DOHH2 (cell line): ENCODE results near the gene ARID1B.

ENCODE experiments used
- H3F3A ChIP-seq: fragments of 200-600 bp; sonication (generic), shearing (Covaris generic); 2 replicates; pipeline ENCODE4 v1.6.0; 2016; ENCODE audit warnings: antibody characterized with exemption, mild to moderate bottlenecking; ENCODE audit not compliant: control insufficient read depth, insufficient read depth
- H3K27ac ChIP-seq: fragments of 200-600 bp; sonication (generic); 2 replicates; pipeline ENCODE4 v1.5.1; 2014; ENCODE audit warnings: low read depth, mild to moderate bottlenecking, low read length, moderate library complexity
- H3K27me3 ChIP-seq: fragments of 200-600 bp; sonication (generic); 2 replicates; pipeline ENCODE4 v1.6.1; 2014; ENCODE audit warnings: mild to moderate bottlenecking, low read length, mixed read lengths; ENCODE audit not compliant: control insufficient read depth
- H3K36me3 ChIP-seq: fragments of 200-600 bp; sonication (generic); 2 replicates; pipeline ENCODE4 v1.6.1; 2014; ENCODE audit warnings: mild to moderate bottlenecking, low read length, moderate library complexity, mixed read lengths; ENCODE audit not compliant: control insufficient read depth
- H3K4me1 ChIP-seq: fragments of 200-600 bp; sonication (generic); 2 replicates; pipeline ENCODE4 v1.6.1; 2014; ENCODE audit warnings: mild to moderate bottlenecking, low read length, mixed read lengths; ENCODE audit not compliant: control insufficient read depth
- H3K4me2 ChIP-seq: fragments of 200-600 bp; sonication (generic); 2 replicates; pipeline ENCODE4 v1.6.0; 2014; ENCODE audit warnings: mild to moderate bottlenecking, low read length, moderate library complexity
- H3K4me3 ChIP-seq: fragments of 200-600 bp; sonication (generic); 2 replicates; pipeline ENCODE4 v1.5.1; 2014; ENCODE audit warnings: mild to moderate bottlenecking, low read length, mixed read lengths
- H3K79me2 ChIP-seq: fragments of 200-600 bp; sonication (generic); 2 replicates; pipeline ENCODE4 v1.6.1; 2014; ENCODE audit warnings: mild to moderate bottlenecking, low read length, mixed read lengths; ENCODE audit not compliant: control insufficient read depth
- H3K9me2 ChIP-seq: fragments of 200-600 bp; sonication (generic); replicated peaks from 2 replicates; pipeline ENCODE4 v1.6.1; 2014; ENCODE audit warnings: mild to moderate bottlenecking, low read length, mixed read lengths; ENCODE audit not compliant: control insufficient read depth
- H3K9me3 ChIP-seq: fragments of 200-600 bp; sonication (generic); 2 replicates; pipeline ENCODE4 v1.6.1; 2014; ENCODE audit warnings: antibody characterized with exemption, low read length, mixed read lengths; ENCODE audit not compliant: control insufficient read depth, insufficient read depth
- H4K20me1 ChIP-seq: fragments of 200-600 bp; sonication (generic); 2 replicates; pipeline ENCODE4 v1.6.0; 2014; ENCODE audit warnings: low read depth, mild to moderate bottlenecking, antibody characterized with exemption, low read length, moderate library complexity; ENCODE audit not compliant: control insufficient read depth, insufficient read depth
- EZH2phosphoT487 ChIP-seq: fragments of 200-600 bp; sonication (generic); IDR thresholded peaks from 2 replicates; pipeline ENCODE4 v1.6.1; 2017; ENCODE audit warnings: borderline replicate concordance, mild to moderate bottlenecking, antibody characterized with exemption, low read length, moderate library complexity, mixed read lengths
- TF ChIP-seq, protein P1 (sequence below): fragments of 200-600 bp; sonication (generic); IDR thresholded peaks from one replicate; pipeline ENCODE4 v1.5.1; 2014; ENCODE audit warnings: antibody characterized with exemption, mild to moderate bottlenecking, low read depth, low read length; ENCODE audit not compliant: poor library complexity, severe bottlenecking

ARID1B gene

DNA sequence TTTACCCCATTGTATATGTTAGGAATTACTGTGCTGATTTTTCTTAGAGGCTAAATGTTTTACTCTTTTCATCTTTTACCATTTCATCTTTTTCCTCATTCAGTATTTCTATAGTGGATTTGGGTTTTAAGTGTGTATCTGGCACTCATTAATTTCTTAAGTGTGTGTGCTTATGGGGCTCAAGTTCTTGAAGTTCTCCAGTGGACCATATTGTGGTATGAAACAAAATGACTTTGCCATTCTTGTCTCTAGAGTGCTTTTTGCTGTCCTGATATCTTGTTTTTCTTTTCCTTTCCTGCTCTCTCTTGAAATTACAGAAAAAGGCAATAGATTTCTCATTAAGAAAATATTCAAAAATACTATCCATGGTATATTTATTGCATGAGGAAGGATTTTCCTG, 123.1 kb downstream of the ARID1B start:
- H3K79me2 ChIP-seq = peaks cover 75% of the 10 kb centered on the region
- peaks cover 15% of the 10 kb centered on the region; the same call in 1 of the 2 replicates for H4K20me1 ChIP-seq

DNA sequence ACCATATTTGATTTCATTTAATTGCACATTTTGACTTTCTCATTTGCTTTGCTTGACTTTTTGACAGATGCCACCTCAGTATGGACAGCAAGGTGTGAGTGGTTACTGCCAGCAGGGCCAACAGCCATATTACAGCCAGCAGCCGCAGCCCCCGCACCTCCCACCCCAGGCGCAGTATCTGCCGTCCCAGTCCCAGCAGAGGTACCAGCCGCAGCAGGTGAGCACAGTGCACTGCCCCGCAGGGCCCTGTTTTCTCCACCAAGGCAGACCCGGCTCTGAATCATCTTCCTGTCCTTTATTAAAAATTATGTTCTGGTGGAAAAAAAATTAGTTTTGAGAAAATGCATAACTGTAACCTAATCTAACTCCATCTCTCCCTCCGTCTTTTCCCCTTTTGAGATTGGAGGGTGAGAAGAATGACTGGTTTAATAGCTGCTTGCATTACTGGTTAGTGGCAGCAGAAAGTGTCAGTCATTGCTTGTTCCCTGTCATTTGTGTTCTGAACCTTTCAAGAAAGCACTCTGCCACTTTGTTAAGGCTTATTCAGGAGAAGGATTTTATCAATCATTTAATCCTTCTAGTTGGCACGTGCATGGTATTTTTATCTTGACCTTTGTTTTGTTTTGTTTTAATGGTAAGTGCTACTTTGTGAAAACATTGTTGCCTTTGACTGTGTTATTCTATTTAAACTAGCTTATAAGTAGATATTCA, 124.3 kb downstream of the ARID1B start:
- Histone ChIP-seq H3K4me3 (no peak overlapping the region), H3F3A (peaks cover 11% of the 10 kb centered on the region; the same call in 1 of the 2 replicates), H4K20me1 (peaks cover 15% of the 10 kb centered on the region; the same call in 1 of the 2 replicates), H3K4me1 (no peaks in the 10 kb centered on the region), H3K27me3 (no peaks in the 10 kb centered on the region), H3K9me2 (no peaks in the 10 kb centered on the region), H3K36me3 (peaks cover 38% of the 10 kb centered on the region), H3K79me2 (peaks cover 74% of the 10 kb centered on the region), H3K4me2 (no peak overlapping the region), H3K9me3 (no peaks in the 10 kb centered on the region), H3K27ac (no peak overlapping the region)
- TF ChIP-seq EZH2phosphoT487 = no peak
- TF ChIP-seq, protein P1, sequence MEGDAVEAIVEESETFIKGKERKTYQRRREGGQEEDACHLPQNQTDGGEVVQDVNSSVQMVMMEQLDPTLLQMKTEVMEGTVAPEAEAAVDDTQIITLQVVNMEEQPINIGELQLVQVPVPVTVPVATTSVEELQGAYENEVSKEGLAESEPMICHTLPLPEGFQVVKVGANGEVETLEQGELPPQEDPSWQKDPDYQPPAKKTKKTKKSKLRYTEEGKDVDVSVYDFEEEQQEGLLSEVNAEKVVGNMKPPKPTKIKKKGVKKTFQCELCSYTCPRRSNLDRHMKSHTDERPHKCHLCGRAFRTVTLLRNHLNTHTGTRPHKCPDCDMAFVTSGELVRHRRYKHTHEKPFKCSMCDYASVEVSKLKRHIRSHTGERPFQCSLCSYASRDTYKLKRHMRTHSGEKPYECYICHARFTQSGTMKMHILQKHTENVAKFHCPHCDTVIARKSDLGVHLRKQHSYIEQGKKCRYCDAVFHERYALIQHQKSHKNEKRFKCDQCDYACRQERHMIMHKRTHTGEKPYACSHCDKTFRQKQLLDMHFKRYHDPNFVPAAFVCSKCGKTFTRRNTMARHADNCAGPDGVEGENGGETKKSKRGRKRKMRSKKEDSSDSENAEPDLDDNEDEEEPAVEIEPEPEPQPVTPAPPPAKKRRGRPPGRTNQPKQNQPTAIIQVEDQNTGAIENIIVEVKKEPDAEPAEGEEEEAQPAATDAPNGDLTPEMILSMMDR = no peak

More for the DNA sequence above, 123.1 kb downstream of the ARID1B start:
- Histone ChIP-seq H3K9me3 (no peaks in the 10 kb centered on the region), H3K4me1 (no peaks in the 10 kb centered on the region), H3K4me3 (no peak overlapping the region), H3K4me2 (no peak overlapping the region), H3K27me3 (no peaks in the 10 kb centered on the region), H3K27ac (no peak overlapping the region), H3K36me3 (peaks cover 38% of the 10 kb centered on the region), H3F3A (peaks cover 11% of the 10 kb centered on the region; the same call in 1 of the 2 replicates), H3K9me2 (no peaks in the 10 kb centered on the region)
- no peak for TF ChIP-seq EZH2phosphoT487
- TF ChIP-seq, protein P1 = no peak

DNA sequence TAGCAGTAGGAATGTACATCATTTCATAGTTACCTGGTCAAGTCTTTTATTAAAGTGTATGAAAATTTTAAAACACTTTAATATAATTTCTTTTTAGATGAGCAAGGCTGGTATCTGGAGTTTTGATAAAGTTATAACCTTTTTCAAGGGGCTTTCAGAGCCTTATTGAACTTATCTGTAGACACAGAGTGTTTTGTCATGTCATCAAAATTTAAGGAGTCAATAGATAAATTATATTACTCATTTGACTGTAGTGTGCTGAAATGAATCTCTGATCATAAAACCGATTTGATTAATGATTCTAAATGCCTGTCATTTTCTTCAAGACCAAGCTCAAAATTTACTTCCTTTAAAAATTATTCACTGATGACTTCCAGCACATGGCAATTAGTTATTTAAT, 125.6 kb downstream of the ARID1B start:
- H4K20me1 ChIP-seq = peaks cover 15% of the 10 kb centered on the region; the same call in 1 of the 2 replicates
- no peak overlapping the region for H3K4me2 ChIP-seq
- no peak overlapping the region for H3K27ac ChIP-seq
- H3K9me3 ChIP-seq = no peaks in the 10 kb centered on the region
- no peaks in the 10 kb centered on the region for H3K4me1 ChIP-seq
- TF ChIP-seq, protein P1 = no peak
- no peak for TF ChIP-seq EZH2phosphoT487
- H3F3A ChIP-seq = peaks cover 11% of the 10 kb centered on the region; the same call in 1 of the 2 replicates
- peaks cover 73% of the 10 kb centered on the region for H3K79me2 ChIP-seq
- peaks cover 38% of the 10 kb centered on the region for H3K36me3 ChIP-seq
- no peaks in the 10 kb centered on the region for H3K27me3 ChIP-seq
- H3K9me2 ChIP-seq = no peaks in the 10 kb centered on the region
- no peak overlapping the region for H3K4me3 ChIP-seq
